SU-DHL-6 (cell line): ENCODE measurements around the gene UBASH3B.

Source experiments
- H2AFZ ChIP-seq: fragments of 200-600 bp; sonication (generic); 2 replicates; pipeline ENCODE4 v1.6.1; 2014; ENCODE audit warnings: low read depth, mild to moderate bottlenecking, moderate library complexity, mixed read lengths, antibody characterized with exemption, low read length; ENCODE audit not compliant: severe bottlenecking
- H3F3A ChIP-seq: fragments of 200-600 bp; shearing (Covaris generic); 2 replicates; pipeline ENCODE4 v1.6.0; 2016; ENCODE audit warnings: antibody characterized with exemption, mild to moderate bottlenecking; ENCODE audit not compliant: insufficient read depth
- H3K27ac ChIP-seq: fragments of 200-600 bp; sonication (generic); 2 replicates; pipeline ENCODE4 v1.5.1; 2016; ENCODE audit warnings: low read depth, mild to moderate bottlenecking, low read length, moderate library complexity, mixed read lengths
- H3K27me3 ChIP-seq: fragments of 200-600 bp; sonication (generic), shearing (Covaris generic); 2 replicates; pipeline ENCODE4 v1.6.0; 2014; ENCODE audit warnings: mild to moderate bottlenecking, low read length
- H3K36me3 ChIP-seq: fragments of 200-600 bp; sonication (generic); 2 replicates; pipeline ENCODE4 v1.6.1; 2014; ENCODE audit warnings: mild to moderate bottlenecking, low read length, mixed read lengths
- H3K4me2 ChIP-seq: fragments of 300-600, 200-600 bp; shearing (Covaris generic), sonication (generic); 2 replicates; pipeline ENCODE4 v1.6.0; 2014; ENCODE audit warnings: low read length, low read depth, mild to moderate bottlenecking; ENCODE audit not compliant: poor library complexity, severe bottlenecking
- H3K4me3 ChIP-seq: fragments of 200-600 bp; sonication (generic); 2 replicates; pipeline ENCODE4 v1.5.1; 2014; ENCODE audit warnings: antibody characterized with exemption, low read length, mild to moderate bottlenecking, mixed read lengths; ENCODE audit not compliant: insufficient read depth, poor library complexity, severe bottlenecking
- H3K79me2 ChIP-seq: fragments of 200-600 bp; sonication (generic); 2 replicates; pipeline ENCODE4 v1.6.1; 2014; ENCODE audit warnings: mild to moderate bottlenecking, low read length, moderate library complexity; ENCODE audit not compliant: insufficient read depth
- H3K9ac ChIP-seq: fragments of 200-600 bp; sonication (generic); 2 replicates; pipeline ENCODE4 v1.7.0; 2014; ENCODE audit warnings: mild to moderate bottlenecking, low read length
- H3K9me2 ChIP-seq: fragments of 200-600 bp; sonication (generic); replicated peaks from 2 replicates; pipeline ENCODE4 v1.6.1; 2014; ENCODE audit warnings: low read length; ENCODE audit not compliant: insufficient read depth
- H3K9me3 ChIP-seq: fragments of 200-600 bp; sonication (generic); 2 replicates; pipeline ENCODE4 v1.6.1; 2014; ENCODE audit warnings: low read length, mixed read lengths; ENCODE audit not compliant: insufficient read depth
- H4K20me1 ChIP-seq: fragments of 200-600 bp; sonication (generic); 2 replicates; pipeline ENCODE4 v1.6.1; 2014; ENCODE audit warnings: low read depth, mild to moderate bottlenecking, antibody characterized with exemption, low read length, moderate library complexity, mixed read lengths
- EZH2phosphoT487 ChIP-seq: fragments of 200-600 bp; sonication (generic), shearing (Covaris generic); conservative IDR thresholded peaks from 2 replicates; pipeline ENCODE4 v1.6.1; 2018; ENCODE audit warnings: mild to moderate bottlenecking, antibody characterized with exemption, low read length, moderate library complexity, mixed read lengths
- TF ChIP-seq, protein P1 (sequence below): fragments of 200-600 bp; sonication (generic); IDR thresholded peaks from one replicate; pipeline ENCODE4 v1.5.1; 2017; ENCODE audit warnings: antibody characterized with exemption, mild to moderate bottlenecking, low read length, moderate library complexity; ENCODE audit not compliant: insufficient read depth, poor library complexity, severe bottlenecking

Gene UBASH3B

DNA sequence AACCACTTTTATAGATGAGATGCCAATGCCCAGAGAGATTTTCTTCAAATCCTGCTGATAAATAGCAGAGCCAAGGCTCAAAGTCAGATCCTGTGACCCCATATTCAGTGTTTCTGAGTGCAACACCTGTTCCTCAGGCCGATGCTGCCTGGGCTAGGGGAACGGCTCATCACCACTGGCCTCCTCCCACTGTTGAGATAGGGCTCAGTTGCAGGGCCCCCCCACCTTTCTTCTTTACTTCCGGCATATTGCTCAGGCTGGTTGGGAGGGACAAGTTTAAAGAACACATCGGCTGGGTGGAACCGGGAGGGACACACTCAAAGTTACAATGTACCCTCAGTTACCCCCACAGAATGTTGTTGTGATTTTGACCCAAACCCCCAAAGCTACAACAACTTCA, 94.5 kb downstream of the UBASH3B start:
- Histone ChIP-seq H3F3A (no peaks in the 10 kb centered on the region), H3K36me3 (no peaks in the 10 kb centered on the region), H3K9me3 (no peaks in the 10 kb centered on the region), H3K4me3 (no peak overlapping the region), H3K9me2 (no peaks in the 10 kb centered on the region), H3K27me3 (no peaks in the 10 kb centered on the region), H2AFZ (no peak overlapping the region), H3K9ac (no peak overlapping the region), H3K27ac (no peak overlapping the region), H4K20me1 (no peaks in the 10 kb centered on the region), H3K79me2 (no peaks in the 10 kb centered on the region), H3K4me2 (no peak overlapping the region)
- TF ChIP-seq EZH2phosphoT487, result no peak
- TF ChIP-seq, protein P1, sequence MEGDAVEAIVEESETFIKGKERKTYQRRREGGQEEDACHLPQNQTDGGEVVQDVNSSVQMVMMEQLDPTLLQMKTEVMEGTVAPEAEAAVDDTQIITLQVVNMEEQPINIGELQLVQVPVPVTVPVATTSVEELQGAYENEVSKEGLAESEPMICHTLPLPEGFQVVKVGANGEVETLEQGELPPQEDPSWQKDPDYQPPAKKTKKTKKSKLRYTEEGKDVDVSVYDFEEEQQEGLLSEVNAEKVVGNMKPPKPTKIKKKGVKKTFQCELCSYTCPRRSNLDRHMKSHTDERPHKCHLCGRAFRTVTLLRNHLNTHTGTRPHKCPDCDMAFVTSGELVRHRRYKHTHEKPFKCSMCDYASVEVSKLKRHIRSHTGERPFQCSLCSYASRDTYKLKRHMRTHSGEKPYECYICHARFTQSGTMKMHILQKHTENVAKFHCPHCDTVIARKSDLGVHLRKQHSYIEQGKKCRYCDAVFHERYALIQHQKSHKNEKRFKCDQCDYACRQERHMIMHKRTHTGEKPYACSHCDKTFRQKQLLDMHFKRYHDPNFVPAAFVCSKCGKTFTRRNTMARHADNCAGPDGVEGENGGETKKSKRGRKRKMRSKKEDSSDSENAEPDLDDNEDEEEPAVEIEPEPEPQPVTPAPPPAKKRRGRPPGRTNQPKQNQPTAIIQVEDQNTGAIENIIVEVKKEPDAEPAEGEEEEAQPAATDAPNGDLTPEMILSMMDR, result no peak

DNA sequence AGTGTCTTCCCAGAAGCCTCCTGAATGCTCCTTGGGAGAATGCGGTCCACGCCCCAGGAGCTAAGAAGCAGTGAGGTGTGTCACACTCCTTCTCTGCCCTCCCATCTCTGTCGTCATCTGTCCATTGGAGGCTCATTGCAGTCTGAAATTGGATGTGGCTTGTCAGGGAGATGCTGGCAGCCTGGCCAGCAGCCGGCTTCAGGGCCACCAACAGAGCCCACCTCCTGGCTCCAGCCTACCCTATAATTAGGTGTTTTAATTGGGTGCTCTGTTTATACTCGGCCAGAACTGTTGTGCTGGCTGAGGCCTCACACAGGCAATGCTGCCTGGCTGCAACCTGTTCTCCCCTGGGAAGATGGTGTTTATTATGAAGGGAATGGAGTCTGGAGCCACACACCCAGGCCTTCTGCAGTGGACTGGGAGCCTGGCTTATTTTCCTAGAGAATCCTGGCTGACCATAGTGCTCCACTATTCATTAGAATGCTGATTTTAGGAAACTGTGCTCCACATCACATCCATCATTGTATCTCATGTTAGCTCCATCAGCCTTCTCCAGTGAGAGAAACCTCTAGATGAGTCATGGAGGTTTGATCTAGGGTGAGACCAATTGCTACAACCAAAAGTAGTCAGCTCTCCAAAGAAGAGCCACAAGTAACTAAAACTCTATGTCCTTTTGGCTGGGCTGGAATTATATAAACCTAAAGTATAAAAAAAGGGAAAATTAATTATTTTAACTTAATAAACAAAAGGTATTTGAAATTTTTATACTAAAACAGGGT, 96.0 kb downstream of the UBASH3B start:
- Histone ChIP-seq H3K9me2 (no peaks in the 10 kb centered on the region), H3F3A (no peaks in the 10 kb centered on the region), H4K20me1 (no peaks in the 10 kb centered on the region), H3K27me3 (no peaks in the 10 kb centered on the region), H3K79me2 (no peaks in the 10 kb centered on the region), H3K9me3 (no peaks in the 10 kb centered on the region), H3K4me2 (no peak overlapping the region), H3K36me3 (no peaks in the 10 kb centered on the region), H2AFZ (no peak overlapping the region), H3K9ac (no peak overlapping the region), H3K4me3 (no peak overlapping the region), H3K27ac (no peak overlapping the region)
- TF ChIP-seq, protein P1, result no peak
- no peak for TF ChIP-seq EZH2phosphoT487

DNA sequence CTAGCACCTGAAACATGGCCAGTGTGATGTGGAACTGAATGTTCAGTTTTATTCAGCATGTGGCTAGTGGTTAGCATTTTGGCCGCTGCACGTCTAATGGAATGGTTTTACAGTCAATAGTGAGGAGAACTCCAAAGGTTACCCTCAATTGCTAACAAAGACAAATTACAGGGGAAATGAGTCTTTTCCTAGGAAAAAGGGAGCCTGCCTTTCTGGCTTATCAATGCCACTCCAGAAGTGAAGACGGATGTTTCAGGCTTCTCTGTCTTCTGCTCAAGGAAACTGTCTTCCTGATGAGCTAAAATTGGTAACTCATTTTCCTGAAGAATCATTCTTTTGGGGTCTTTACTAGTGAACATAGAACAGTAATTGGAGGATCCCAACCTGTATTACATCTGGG, 98.5 kb downstream of the UBASH3B start:
- Histone ChIP-seq H4K20me1 (no peaks in the 10 kb centered on the region), H3K9ac (no peak overlapping the region), H3K27me3 (no peaks in the 10 kb centered on the region), H3K4me2 (no peak overlapping the region), H3K27ac (no peak overlapping the region), H3K4me3 (no peak overlapping the region), H2AFZ (no peak overlapping the region), H3K9me2 (no peaks in the 10 kb centered on the region), H3K79me2 (no peaks in the 10 kb centered on the region), H3F3A (no peaks in the 10 kb centered on the region), H3K9me3 (no peaks in the 10 kb centered on the region), H3K36me3 (no peaks in the 10 kb centered on the region)
- TF ChIP-seq, protein P1, result no peak
- TF ChIP-seq EZH2phosphoT487, result no peak
